Measurements from ENCODE around the gene SPATS2.

The SPATS2 gene

GRCh38 chr12:49563951-49564685 is 196.9 kb downstream of the SPATS2 start:
- Histone ChIP-seq H3K4me3 (ENCODE audit: insufficient read length, low read depth) (no peak overlapping the region), H3K36me3 (ENCODE audit: insufficient read depth, insufficient read length, low read length) (peaks cover 77% of the 10 kb centered on the region), H3K4me1 (ENCODE audit: insufficient read depth, insufficient read length) (peaks cover 6% of the 10 kb centered on the region), H3K27me3 (ENCODE audit: insufficient read depth, insufficient read length) (no peaks in the 10 kb centered on the region), H3K9me3 (ENCODE audit: insufficient read depth, low read length) (no peaks in the 10 kb centered on the region), H3K9ac (ENCODE audit: insufficient read length, low read depth) (no peak overlapping the region)
- no peak for DNase-seq (ENCODE audit: low read depth, low spot score)
- no peak for TF ChIP-seq SUZ12 (IDR thresholded peaks at IDR 0.05; ENCODE audit: extremely low read depth, insufficient read depth, insufficient read length)
- no peak for TF ChIP-seq YY1 (IDR thresholded peaks at IDR 0.05; ENCODE audit: insufficient read depth, insufficient read length)
- TF ChIP-seq ZNF274 (IDR thresholded peaks at IDR 0.05; ENCODE audit: low read depth, low read length): no peak

- Histone ChIP-seq H3K36me3 (ENCODE audit: insufficient read depth, insufficient read length, low read length) (peaks cover 70% of the 10 kb centered on the region), H3K4me3 (ENCODE audit: insufficient read length, low read depth) (no peak overlapping the region), H3K4me1 (ENCODE audit: insufficient read depth, insufficient read length) (peaks cover 6% of the 10 kb centered on the region), H3K9me3 (ENCODE audit: insufficient read depth, low read length) (no peaks in the 10 kb centered on the region), H3K9ac (ENCODE audit: insufficient read length, low read depth) (peak overlapping the region; percentile 18), H3K27me3 (ENCODE audit: insufficient read depth, insufficient read length) (no peaks in the 10 kb centered on the region)
- no peak for DNase-seq (ENCODE audit: low read depth, low spot score)
- TF ChIP-seq ZNF274 (IDR thresholded peaks at IDR 0.05; ENCODE audit: low read depth, low read length): no peak
- TF ChIP-seq SUZ12 (IDR thresholded peaks at IDR 0.05; ENCODE audit: extremely low read depth, insufficient read depth, insufficient read length): no peak
- no peak for TF ChIP-seq YY1 (IDR thresholded peaks at IDR 0.05; ENCODE audit: insufficient read depth, insufficient read length)
These were observed 197.6 kb downstream of the SPATS2 start for GRCh38 chr12:49564686-49565405.

GRCh38 chr12:49565406-49566265 is 198.4 kb downstream of the SPATS2 start:
- peak overlapping the region; percentile 46 for H3K9ac ChIP-seq (ENCODE audit: insufficient read length, low read depth)
- no peaks in the 10 kb centered on the region for H3K27me3 ChIP-seq (ENCODE audit: insufficient read depth, insufficient read length)
- H3K4me3 ChIP-seq (ENCODE audit: insufficient read length, low read depth): no peak overlapping the region
- peaks cover 66% of the 10 kb centered on the region for H3K36me3 ChIP-seq (ENCODE audit: insufficient read depth, insufficient read length, low read length)
- peaks cover 6% of the 10 kb centered on the region for H3K4me1 ChIP-seq (ENCODE audit: insufficient read depth, insufficient read length)
- DNase-seq (ENCODE audit: low read depth, low spot score): no peak
- H3K9me3 ChIP-seq (ENCODE audit: insufficient read depth, low read length): no peaks in the 10 kb centered on the region
- no peak for TF ChIP-seq SUZ12 (IDR thresholded peaks at IDR 0.05; ENCODE audit: extremely low read depth, insufficient read depth, insufficient read length)
- TF ChIP-seq ZNF274 (IDR thresholded peaks at IDR 0.05; ENCODE audit: low read depth, low read length): no peak
- no peak for TF ChIP-seq YY1 (IDR thresholded peaks at IDR 0.05; ENCODE audit: insufficient read depth, insufficient read length)

GRCh38 chr12:49566361-49566760 is 199.1 kb downstream of the SPATS2 start:
- Histone ChIP-seq H3K4me3 (ENCODE audit: insufficient read length, low read depth) (no peak overlapping the region), H3K27me3 (ENCODE audit: insufficient read depth, insufficient read length) (no peaks in the 10 kb centered on the region)

GRCh38 chr12:49567302-49567610 is 200.0 kb downstream of the SPATS2 start:
- H3K9me3 ChIP-seq (ENCODE audit: insufficient read depth, low read length): no peaks in the 10 kb centered on the region
- H3K27me3 ChIP-seq (ENCODE audit: insufficient read depth, insufficient read length): no peaks in the 10 kb centered on the region
- H3K9ac ChIP-seq (ENCODE audit: insufficient read length, low read depth): peak overlapping the region; percentile 91
- peak overlapping the region; percentile 90 for H3K4me3 ChIP-seq (ENCODE audit: insufficient read length, low read depth)
- TF ChIP-seq YY1 (IDR thresholded peaks at IDR 0.05; ENCODE audit: insufficient read depth, insufficient read length) (no peak), ZNF274 (IDR thresholded peaks at IDR 0.05; ENCODE audit: low read depth, low read length) (no peak), SUZ12 (IDR thresholded peaks at IDR 0.05; ENCODE audit: extremely low read depth, insufficient read depth, insufficient read length) (no peak)
- peaks cover 6% of the 10 kb centered on the region for H3K4me1 ChIP-seq (ENCODE audit: insufficient read depth, insufficient read length)
- peaks cover 61% of the 10 kb centered on the region for H3K36me3 ChIP-seq (ENCODE audit: insufficient read depth, insufficient read length, low read length)
- DNase-seq (ENCODE audit: low read depth, low spot score): no peak

More at GRCh38 chr12:49566361-49566760, 199.1 kb downstream of the SPATS2 start:
- Histone ChIP-seq H3K4me1 (ENCODE audit: insufficient read depth, insufficient read length) (peaks cover 6% of the 10 kb centered on the region), H3K9me3 (ENCODE audit: insufficient read depth, low read length) (no peaks in the 10 kb centered on the region), H3K36me3 (ENCODE audit: insufficient read depth, insufficient read length, low read length) (peaks cover 65% of the 10 kb centered on the region), H3K9ac (ENCODE audit: insufficient read length, low read depth) (peak overlapping the region; percentile 91)
- no peak for DNase-seq (ENCODE audit: low read depth, low spot score)
- TF ChIP-seq SUZ12 (IDR thresholded peaks at IDR 0.05; ENCODE audit: extremely low read depth, insufficient read depth, insufficient read length) (no peak), ZNF274 (IDR thresholded peaks at IDR 0.05; ENCODE audit: low read depth, low read length) (no peak), YY1 (IDR thresholded peaks at IDR 0.05; ENCODE audit: insufficient read depth, insufficient read length) (no peak)

- peak; percentile 75 for DNase-seq (ENCODE audit: low read depth, low spot score)
- TF ChIP-seq ZNF274 (IDR thresholded peaks at IDR 0.05; ENCODE audit: low read depth, low read length): no peak
- no peak for TF ChIP-seq YY1 (IDR thresholded peaks at IDR 0.05; ENCODE audit: insufficient read depth, insufficient read length)
- no peak for TF ChIP-seq SUZ12 (IDR thresholded peaks at IDR 0.05; ENCODE audit: extremely low read depth, insufficient read depth, insufficient read length)
- Histone ChIP-seq H3K36me3 (ENCODE audit: insufficient read depth, insufficient read length, low read length) (peaks cover 55% of the 10 kb centered on the region), H3K9me3 (ENCODE audit: insufficient read depth, low read length) (no peaks in the 10 kb centered on the region), H3K4me1 (ENCODE audit: insufficient read depth, insufficient read length) (peaks cover 6% of the 10 kb centered on the region), H3K9ac (ENCODE audit: insufficient read length, low read depth) (peak within 1 kb of the TSS; percentile 91), H3K27me3 (ENCODE audit: insufficient read depth, insufficient read length) (no peaks in the 10 kb centered on the region), H3K4me3 (ENCODE audit: insufficient read length, low read depth) (peak within 1 kb of the TSS; percentile 90)
These were observed 200.6 kb downstream of the SPATS2 start, which contains the start of gene MCRS1 for GRCh38 chr12:49567611-49568441. TSS of gene MCRS1 (minus strand) at chr12:49568142. CDS start at chr12:49566731, 1,411 bp downstream.
